Measurements from ENCODE around the gene NECAB2.

NECAB2 gene

DNA sequence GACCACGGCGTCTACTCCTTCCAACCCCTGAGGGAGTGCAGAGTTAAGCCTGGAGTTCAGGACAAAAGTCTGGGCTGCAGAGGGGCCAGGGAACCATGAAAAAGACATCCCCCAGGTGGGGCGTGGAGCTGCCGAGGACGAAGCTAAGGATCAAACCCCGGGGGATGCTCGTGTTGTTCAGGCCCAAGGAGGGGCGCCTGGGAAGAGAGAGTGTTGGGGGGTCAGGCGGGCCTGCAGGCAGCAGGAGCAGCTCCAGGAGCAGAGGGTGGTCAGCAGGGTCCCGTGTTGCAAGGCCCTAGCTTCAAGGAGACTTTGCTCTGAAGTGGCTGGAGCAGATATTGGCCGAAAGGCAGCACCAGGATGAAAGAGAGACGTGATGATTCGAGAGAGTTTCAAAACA is 26.7 kb downstream of the NECAB2 start:
- FAIRE-seq = no peak

DNA sequence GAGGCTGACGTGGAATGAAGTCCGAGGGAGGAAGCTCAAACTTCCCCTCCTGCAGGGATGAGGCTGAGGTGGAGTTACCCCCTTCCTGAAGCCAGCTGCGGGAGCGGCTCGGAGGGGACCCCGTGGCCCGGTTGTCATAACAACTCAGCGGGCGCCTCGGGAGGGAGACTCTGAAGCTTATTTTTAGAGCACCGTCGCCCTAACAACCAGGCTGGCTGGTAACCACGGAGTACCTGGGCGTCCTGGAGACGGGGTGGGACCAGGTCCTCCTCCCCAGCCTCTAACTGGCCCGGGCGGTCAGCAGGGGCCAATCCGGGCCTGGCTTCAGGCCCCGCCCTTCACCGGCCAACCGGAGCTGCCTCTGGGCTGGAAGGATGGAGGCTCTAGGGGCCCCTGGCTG is 27.7 kb downstream of the NECAB2 start:
- FAIRE-seq = no peak

DNA sequence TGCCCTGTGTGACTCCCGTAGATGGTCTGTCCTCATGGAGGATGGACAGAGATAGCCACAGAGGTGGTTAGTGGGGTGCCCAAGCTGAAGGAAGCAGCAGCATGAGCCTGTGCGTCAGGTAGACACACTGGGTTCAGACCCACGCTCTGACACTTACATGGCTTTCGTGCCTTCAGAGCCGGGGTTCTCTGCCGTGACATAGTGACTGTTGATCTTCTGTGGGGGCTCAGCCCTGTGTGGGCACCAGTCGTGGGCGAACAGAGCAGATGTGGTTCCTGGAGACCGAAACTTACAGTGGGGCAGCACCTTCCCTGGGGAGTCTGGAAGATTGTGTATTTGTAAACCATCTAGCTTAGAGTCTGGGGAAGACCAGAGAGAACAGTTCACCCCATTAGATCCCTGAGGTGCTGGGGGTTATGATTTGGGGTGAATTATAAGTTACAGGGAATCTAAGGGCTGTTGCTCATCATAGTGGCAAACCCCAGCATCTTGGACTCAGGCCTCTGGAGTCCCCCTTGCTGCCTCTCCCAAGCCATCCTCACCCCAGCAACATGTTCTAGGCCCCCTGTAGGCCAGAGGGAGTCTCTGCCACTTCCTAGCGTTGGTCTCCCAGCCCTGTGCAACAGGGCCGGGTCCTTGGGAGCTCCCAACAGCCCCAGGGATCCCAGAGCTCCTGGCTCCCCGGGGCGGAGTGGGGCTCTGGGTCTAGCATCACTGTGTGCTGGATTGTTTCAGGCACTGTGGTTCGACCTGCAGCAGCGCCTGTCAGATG is 28.6 kb downstream of the NECAB2 start:
- FAIRE-seq = no peak

DNA sequence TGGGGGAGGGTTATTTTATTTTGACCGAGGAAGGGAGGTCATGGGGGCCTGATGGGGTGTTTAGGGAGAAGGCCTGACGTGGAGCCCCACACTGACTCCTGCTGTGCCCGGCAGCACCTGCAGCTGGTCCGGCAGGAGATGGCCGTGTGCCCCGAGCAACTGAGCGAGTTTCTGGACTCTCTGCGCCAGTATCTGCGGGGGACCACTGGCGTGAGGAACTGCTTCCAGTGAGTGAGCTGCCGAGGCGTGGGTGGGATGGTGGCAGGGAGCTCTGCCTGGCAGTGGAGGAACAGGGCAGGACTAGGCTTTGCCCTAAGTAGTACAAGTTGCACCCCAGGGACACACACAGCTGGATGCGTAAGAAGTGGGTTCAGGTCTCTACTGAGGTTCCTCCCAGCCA is 30.0 kb downstream of the NECAB2 start:
- FAIRE-seq = no peak

DNA sequence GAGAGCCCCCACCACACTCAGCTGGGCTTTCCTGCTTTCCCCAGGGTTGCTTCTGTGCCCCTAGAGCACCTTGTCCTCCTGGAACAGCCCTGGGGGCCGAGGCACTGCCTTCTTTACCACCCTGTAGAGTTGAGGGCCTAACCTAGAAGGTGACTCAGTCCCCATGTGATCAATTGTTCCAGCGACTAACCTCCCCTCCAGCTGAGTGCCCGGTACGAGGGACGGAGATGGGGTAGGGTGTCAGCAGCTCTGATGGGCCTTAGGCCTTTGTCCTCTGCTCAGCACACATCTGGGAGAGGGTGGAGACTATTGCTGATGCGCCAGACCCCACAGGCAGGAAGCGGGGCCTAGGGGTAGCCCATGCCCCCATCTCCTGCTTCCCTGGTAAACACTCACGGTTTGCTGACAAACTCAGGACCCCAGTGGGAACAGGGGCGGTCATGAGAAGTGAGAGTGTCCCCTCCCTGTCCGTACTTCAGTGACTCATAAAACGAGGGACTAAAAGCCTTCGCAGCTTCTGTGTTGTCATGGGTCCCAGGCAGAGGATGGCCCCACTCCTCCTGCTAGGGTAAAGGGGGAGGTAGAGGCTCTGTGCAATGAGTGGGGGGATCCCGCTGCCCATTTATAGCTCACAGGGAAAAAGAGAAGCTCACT is 33.1 kb downstream of the NECAB2 start:
- FAIRE-seq = no peak

DNA sequence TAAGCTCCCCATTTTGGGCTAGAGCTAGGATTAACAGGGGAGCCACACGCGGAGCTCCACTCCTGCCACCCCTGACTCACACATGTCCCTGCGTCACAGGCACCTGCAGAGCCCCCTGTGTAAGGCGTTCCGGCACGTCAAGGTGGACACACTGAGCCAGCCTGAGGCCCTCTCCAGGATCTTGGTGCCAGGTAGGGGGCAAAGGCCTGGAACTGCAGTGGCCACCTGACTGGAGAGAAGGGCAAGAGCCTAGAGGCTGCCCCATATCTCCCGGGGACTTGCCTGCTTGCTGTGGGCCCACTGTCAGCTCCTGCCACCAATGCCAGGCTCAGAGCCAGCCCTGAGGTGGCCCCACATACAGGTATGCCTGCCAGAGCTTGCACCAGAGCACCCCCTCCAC is 33.7 kb downstream of the NECAB2 start:
- FAIRE-seq = no peak

DNA sequence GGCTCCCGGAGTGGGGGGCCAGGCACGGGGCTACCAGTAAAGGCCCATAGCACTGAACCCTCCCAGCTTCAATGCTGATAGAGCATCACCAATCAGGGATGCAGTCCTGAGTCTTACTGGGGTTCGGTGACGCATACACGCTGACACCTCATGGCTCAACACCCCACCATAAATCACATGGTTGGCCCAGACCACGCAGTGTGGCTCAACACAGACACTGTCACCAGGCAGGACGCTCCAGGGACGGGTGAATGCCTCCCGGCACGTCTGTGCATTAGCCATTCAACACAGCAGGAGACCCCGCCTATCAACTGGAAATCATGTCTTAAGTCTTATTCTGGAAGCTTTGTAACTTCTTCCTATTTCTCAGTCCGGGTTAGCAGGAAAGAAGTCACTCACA is 35.0 kb downstream of the NECAB2 start:
- no peak for FAIRE-seq

DNA sequence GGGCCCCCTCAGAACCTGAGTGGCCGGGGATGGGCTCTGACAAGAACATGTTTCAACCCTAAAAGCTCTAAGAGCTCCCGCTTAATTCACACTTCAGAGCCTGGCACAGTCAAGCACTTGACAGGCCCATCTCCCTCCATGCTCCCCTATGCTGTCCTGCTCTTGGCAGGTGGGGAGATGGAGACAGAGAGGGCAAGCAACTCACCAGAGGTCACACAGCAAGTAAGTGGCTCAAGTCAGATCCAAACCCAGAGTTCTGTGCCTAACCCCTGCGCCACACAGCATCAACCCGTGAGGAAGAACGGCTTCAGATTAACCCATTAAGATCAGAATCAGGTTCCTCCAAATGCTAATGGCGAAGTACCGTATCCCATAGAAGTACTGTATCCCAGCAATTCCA is 36.4 kb downstream of the NECAB2 start:
- FAIRE-seq = no peak

DNA sequence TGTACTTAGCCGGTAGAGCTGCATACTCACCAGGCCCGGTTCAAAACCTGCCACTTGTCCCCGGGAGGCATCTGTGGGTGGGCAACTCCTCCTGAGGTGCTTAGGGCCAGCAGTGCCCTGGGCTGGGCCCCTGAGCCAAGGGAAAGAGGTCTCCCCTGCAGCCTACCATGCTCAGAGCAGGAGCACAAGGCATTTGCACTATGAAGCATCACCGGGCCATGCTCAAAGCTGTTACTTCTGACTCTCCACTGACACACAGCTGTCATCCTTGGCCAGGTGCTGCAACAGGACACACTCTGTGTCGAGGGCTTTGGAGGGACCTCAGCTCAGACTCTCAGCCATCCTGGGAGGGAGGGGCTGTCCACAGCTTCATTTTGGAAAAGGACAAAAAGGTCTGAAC is 37.3 kb downstream of the NECAB2 start:
- no peak for FAIRE-seq

DNA sequence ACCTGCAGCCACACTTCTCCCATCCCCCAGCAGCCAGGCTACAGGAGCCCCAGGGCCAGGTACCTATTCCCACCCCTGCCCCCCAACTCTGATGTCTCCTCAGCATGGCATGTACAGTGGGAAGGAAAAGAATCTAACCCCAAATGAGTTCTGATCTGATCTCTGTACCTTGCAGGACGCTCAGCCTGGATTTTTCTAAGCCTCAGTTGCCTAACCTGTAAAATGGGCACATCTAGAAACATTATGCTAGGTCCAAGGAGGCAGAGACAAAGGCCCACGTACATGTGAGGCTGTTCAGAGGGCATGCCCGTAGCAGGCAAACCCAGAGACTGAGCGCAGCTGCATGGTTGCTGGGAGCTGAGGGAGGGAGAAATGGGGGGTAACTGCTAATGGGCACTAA is 39.5 kb downstream of the NECAB2 start:
- FAIRE-seq = no peak

DNA sequence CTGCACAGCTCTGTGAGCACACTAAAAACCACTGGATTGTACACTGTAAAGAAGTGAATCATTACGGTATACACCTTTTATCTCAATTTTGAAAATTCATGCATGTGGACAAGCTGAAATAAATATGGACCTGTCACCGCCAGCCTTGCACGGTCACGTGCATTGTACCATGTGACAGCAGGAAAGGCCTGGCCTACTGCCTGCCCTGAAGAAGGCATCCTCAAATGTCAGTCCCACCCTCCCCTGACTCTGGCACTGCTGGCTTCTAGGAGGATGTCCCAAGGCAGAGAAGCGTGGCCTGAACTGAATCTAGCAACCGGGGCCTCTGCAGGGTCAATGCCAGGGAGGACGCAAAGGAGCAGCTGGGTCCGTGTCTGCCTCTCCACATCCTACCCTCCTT is 39.9 kb downstream of the NECAB2 start:
- no peak for FAIRE-seq

DNA sequence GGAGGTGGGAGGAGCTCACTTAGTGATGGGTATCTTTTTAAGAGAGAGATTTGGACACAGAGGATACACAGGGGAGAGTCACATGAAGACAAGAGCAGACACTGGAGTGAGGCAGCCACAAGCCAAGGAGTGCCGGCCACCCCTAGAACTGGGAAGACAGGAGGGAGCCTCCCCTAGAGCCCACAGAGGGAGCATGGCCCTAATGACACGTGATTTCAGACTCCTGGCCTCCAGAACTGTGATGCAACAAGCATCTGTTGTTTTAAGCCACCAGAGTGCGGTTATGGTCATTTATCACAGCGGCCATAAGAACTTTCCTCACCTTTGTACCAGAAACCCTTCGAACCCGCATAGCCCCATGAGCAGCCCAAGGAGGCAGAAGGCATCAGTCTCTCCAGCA is 41.2 kb downstream of the NECAB2 start:
- FAIRE-seq = no peak

DNA sequence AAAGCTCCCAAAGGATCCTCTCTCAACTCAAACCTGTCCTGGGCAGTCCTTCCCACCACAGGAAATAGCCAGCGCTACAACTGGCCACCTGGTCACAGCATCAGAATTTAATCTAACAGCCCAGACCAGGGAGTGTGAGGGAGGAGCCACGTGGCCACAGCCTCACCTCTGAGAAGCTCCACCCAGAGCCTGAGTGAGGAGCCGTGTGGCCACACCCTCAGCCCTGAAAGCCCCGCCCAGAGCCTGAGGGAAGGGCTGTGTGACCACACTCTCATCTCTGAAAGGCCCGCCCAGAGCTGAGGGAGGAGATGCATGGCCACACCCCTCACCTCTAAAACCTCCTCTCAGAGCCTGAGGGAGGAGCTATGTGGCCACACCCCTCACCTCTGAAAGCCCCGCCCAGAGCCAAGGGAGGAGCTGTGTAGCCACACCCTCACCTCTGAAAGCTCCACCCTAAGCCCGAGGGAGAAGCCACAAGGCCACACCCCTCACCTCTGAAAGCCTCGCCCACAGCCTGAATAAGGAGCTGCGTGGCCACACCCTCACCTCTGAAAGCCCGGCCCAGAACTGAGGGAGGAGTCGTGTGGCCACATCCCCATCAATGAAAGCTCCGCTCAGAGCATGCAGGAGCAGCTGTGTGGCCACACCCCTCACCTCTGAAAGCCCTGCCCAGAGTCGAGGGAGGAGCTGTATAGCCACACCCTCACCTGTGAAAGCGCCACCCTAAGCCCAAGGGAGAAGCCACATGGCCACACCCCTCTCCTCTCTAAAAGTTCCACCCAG is 45.9 kb downstream of the NECAB2 start:
- no peak for FAIRE-seq

DNA sequence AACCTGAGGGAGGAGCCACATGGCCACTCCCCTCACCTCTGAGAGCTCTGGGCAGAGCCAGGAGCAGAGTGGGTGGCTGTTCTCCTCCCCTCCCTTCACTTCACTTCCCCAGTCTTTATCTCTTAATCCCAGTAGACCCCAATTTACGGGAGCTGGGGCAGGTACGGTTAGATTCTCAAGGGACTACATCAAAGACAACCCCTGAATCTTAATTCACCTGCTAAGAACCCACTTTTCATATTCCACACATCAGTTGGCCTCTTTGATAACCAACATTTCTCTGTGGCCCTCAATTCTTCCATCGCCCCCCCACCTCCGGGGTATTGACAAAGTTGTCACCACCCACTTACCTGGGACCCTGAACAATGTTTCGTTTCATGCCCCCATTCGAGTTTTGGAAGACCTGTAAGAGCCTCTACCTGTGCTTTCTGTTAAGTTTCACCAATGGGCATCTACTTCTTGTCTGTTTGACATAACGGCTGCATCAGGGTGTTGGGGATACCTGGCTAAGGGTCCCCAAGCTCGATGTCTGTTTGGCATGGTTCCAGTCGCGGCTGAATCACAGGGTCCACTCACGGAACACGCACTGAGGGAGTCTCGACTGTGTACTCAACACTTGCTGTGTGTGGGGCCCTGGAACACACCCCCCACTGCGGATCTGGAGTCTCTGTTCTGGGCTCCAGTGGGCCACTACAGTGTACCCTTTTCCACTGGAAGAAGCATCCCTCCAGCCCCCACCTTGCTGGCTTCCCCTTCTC is 46.7 kb downstream of the NECAB2 start:
- FAIRE-seq = no peak

DNA sequence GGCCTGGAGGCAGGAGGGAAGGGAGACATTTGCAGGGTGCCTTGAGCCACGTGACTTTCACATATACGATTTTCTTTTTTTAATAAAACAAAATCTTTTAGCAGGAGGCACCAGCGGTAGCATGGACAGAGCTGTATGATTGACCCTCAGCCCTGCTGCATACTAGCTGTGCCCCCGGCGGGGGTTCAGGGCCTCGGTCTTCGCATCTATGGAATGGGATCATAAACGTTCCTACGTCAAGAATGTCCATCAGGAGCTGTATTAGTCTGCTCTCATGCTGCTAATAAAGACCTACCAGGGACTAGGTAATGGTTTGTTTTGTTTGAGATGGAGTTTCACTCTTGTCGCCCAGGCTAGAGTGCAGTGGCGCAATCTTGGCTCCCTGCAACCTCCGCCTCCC is 47.4 kb downstream of the NECAB2 start:
- no peak for FAIRE-seq

DNA sequence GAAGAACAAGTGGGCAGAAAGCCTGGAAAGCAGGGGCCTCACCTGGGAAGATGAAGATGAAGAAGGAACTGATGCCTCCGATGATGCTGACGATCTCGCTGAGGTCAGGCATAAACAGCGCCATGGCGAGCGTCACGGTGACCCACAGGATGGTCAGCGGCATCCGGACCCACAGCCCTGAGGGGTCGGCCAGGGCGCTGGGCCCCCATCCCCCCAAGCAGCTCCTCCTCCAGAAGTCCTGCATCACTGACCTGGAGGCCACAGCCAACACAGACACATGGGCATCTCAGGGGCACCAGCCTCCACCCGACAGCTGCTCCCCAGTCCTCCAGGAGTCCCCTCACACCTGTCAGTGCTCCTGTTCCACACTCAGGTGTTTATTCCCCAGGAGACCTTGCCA is 48.4 kb downstream of the NECAB2 start:
- FAIRE-seq = no peak

DNA sequence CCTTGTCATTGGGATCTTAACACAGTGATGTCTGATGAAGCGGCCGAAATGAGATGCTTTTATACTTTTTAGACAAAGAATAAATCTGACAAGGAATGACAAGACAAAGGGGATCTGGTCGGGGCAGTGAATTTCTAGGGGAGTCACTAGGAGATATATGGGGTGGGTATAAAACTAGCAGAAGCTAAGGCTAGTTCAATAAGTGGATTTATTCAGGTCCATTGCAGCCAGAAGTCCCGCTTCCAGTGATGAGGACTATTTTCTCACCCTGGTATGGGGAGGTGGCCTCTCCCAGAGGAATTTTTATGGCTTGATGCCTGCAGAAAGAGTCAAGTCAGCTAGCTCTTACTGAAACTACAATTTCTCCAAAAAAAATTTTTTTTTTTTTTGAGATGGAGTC is 50.7 kb downstream of the NECAB2 start:
- FAIRE-seq = no peak

DNA sequence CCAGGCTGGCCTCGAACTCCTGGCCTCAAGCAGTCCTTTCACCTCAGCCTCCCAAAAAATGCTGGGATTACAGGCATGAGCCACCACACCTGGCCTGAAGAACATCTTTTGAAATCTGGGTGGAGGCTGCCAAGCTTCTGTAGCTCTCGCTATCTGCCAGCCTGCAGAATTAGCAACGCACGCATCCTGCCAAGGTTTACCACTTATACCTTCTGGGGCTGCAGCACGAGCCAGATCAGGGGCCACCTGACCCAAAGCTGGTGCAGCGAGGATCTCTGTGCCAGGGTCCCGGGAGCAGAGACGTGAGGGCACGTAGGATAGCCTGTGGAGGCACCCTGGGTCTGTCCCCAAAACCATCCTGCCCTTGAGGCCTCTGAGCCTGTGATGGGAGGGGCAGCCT is 52.3 kb downstream of the NECAB2 start:
- FAIRE-seq = no peak

DNA sequence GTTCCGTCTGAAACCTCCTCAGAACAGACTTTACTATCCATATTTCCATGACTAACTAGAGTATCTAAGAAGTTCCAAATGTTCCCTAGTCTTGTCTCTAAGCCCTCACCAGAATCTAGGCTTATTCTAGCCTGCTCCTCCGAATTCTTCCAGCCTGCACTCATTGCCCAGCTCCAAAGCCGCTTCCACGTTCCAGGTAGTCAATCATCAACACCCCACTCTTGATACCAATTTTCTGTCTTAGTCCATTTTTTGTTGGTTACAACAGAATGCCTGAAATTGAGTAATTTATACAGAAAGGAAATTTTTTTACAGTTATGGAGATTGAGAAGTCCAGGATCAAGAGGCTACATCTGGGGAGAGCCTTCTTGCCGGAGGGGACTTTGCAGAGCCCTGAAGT is 53.4 kb downstream of the NECAB2 start:
- FAIRE-seq = no peak

DNA sequence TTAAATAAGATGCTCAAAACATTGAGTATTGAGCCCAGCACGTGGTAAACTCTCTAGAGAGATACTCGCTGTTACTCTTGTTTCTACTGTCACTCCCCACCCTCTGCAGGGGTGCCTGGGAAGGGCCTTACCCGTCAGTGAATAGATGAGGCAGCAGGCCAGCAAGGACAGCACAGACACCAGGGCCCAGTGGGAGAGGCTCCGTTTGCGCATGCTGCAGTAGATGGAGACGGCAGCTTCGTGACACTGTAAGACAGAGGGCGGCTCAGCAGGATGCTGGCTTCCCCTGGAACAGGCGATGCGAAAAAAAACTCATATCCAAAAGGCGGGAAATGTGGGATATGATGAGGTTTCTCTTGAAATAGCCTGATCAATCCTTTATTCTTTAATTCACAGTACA is 54.6 kb downstream of the NECAB2 start:
- FAIRE-seq = no peak

DNA sequence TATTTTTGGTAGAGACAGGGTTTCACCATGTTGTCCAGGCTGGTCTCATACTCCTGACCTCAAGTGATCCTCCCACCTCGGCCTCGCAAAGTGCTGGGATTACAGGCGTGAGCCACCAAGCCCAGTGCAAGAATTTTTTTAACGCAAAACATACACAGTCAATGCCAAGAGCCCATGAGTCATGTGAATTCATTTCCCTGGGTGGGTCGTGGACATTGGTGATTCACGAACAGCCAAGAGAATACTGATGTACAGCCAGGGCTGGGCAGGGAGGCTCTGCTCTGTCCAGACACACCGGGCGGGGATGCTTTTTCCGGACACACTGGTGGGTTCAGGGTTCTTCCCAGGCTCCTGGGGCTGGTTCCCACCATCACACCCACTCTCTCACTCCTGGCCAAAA is 56.8 kb downstream of the NECAB2 start:
- no peak for FAIRE-seq

DNA sequence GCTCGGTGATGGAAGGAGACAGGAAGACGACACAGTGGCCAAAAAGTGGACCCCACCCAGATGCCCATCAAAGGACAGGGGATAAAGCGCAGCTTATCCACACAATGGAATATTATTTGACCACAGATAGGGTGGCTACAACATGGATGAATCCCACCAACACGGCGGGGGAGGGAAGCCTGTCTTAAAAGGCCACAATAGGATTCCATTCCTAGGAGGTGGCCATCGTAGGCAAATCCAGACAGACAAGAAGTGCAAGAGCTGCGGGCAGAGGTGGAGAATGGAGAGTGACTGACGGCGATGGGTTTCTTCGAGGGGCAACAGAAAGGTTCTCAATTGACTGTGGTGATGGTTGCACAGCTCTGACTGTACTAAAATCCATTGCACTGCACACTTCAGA is 58.6 kb downstream of the NECAB2 start:
- FAIRE-seq = no peak

DNA sequence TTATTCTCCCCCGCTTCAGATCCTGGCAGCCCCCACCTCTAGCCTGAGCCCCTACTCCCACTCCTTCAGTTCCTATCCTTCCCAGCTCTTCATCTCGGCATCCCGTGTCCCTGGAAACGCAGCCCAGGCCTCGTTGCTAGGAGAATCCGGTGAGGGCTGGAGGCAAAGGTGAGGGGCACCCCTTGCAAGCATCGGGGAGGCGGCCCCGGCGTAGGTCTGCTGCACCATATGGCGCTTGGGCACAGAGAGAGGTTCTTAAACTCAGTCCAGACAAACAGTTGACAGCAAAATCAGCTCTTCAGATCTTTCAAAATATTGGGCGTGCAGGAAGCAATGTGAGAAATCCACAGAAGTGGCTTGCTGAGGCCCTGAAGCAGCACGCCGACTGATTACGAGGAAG is 59.6 kb downstream of the NECAB2 start:
- FAIRE-seq = no peak

All from A204.1 (cell line).